ENCODE measurements around the gene G6PC2.

Gene G6PC2

GRCh38 chr2:168890006-168890782 lies 10.9 kb upstream of the G6PC2 start, which contains the start of gene SPC25:
Gene SPC25, minus strand, starts transcription at chr2:168890430. Its CDS starts 911 bp downstream, at chr2:168889519.
- Mint-ChIP-seq H3K4me1 (ENCODE audit: low read depth in 2 of 2) (peaks cover 9 to 10% of the 10 kb centered on the region in 2 donors), H3K27me3 (peaks cover 6% of the 10 kb centered on the region in 2 donors), H3K36me3 (ENCODE audit: insufficient read depth) (peaks cover 6% of the 10 kb centered on the region), H3K4me3 (peak within 1 kb of the TSS; percentile 87 to 93), H3K9me3 (no peaks in the 10 kb centered on the region), H3K27ac (peak within 1 kb of the TSS in 1 of 2 donors; percentile 61)
- peak; percentile 84 to 86 (median 85) for DNase-seq
- peak; percentile 99 for ATAC-seq (replicated peaks)

DNA sequence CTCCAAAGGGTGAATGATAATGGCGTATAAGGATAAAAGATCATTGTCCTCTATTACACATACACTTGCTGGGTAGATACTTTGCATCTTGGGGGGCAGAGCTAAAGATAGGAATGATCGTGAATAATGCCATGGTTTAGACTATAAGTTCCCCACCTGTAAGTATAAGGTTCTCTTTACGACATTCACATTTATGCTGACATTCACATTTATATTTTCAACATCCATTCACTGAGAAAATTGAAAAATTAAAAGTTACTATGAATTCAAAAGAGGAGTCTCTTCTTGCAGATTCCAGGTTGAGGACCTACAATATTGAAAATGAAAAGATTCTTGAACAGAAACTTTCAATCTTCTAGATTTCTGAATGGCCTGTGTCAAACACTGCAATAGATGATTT lies 8.8 kb upstream of the G6PC2 start:
- no peak overlapping the region for H3K27ac Mint-ChIP-seq
- H3K4me3 Mint-ChIP-seq: no peak overlapping the region
- H3K36me3 Mint-ChIP-seq (ENCODE audit: insufficient read depth): peaks cover 6% of the 10 kb centered on the region
- no peak for DNase-seq
- H3K9me3 Mint-ChIP-seq: no peaks in the 10 kb centered on the region
- H3K27me3 Mint-ChIP-seq: peaks cover 6 to 11% of the 10 kb centered on the region in 2 donors
- peaks cover 9 to 10% of the 10 kb centered on the region in 2 donors for H3K4me1 Mint-ChIP-seq (ENCODE audit: low read depth in 2 of 2)
- ATAC-seq (replicated peaks): no peak

DNA sequence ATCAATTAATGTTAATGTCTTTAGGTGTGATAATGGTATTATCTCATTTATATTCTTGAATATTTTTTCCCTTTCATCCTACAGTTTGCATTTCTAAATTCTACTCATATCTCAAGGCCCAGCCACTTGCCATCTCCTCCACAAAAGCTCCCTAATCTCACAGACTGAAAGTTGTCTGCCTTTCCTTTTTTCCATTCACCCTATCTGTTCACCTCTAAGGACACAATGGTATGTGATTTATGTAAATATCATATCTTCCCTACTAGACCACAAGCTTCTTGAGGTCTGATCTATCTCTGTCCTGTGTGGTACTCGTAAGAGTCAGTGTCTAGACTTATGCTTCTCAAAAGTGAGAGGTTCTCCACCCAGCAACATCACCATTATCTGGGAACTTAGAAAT lies 7.0 kb upstream of the G6PC2 start:
- H3K36me3 Mint-ChIP-seq (ENCODE audit: insufficient read depth): peaks cover 6% of the 10 kb centered on the region
- H3K9me3 Mint-ChIP-seq: no peaks in the 10 kb centered on the region
- peaks cover 9 to 10% of the 10 kb centered on the region in 2 donors for H3K4me1 Mint-ChIP-seq (ENCODE audit: low read depth in 2 of 2)
- no peak overlapping the region for H3K4me3 Mint-ChIP-seq
- peaks cover 6 to 11% of the 10 kb centered on the region in 2 donors for H3K27me3 Mint-ChIP-seq
- DNase-seq (no peak), ATAC-seq (replicated peaks) (no peak)
- no peak overlapping the region for H3K27ac Mint-ChIP-seq

DNA sequence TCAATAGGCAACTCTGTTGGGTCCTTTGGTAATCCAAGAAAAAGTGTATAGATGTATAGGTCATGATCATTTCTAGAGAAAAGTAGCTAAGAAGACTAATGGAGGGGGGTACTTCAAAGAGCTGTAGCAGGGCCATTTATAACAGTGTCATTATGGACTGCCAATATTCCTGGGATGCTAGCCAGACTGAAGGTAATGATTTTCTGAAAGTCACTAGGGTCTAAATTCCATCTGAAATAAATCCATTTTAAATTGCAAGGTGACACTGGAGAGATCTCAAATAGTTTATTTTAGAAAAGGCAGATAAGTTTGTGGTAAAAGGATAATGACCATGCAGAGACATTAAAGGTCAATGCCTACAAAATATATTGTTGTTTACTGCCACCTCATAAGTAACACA lies 6.4 kb upstream of the G6PC2 start:
- ATAC-seq (replicated peaks) (no peak), DNase-seq (no peak)
- H3K9me3 Mint-ChIP-seq: no peaks in the 10 kb centered on the region
- H3K36me3 Mint-ChIP-seq (ENCODE audit: insufficient read depth): peaks cover 6% of the 10 kb centered on the region
- H3K27me3 Mint-ChIP-seq: peaks cover 6 to 11% of the 10 kb centered on the region in 2 donors
- no peak overlapping the region for H3K27ac Mint-ChIP-seq
- H3K4me1 Mint-ChIP-seq (ENCODE audit: low read depth in 2 of 2): peaks cover 9 to 10% of the 10 kb centered on the region in 2 donors
- H3K4me3 Mint-ChIP-seq: no peak overlapping the region

DNA sequence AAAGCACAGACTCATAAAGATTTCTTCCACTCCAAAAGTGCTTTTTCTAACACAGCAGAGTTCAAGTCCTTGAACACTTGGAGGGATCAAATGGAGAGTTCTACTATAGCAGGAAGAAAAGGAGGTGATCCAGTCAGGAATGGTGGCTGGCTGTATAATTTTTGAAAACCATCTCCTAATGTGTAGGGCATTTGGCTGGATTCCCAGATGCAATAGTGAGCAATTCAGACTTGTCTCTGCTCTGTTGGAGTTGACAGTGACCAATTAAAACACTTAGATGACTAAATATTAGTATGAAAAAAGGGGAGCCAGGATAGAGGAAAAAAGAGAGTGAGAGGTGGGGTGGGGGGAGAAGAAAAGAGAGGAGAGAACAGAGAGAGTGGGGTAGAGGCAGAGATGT lies 5.3 kb upstream of the G6PC2 start:
- Mint-ChIP-seq H3K4me1 (ENCODE audit: low read depth in 2 of 2) (peaks cover 1% of the 10 kb centered on the region in 2 donors), H3K4me3 (no peak overlapping the region), H3K27ac (no peak overlapping the region), H3K9me3 (no peaks in the 10 kb centered on the region), H3K27me3 (peaks cover 6 to 17% of the 10 kb centered on the region in 2 donors), H3K36me3 (ENCODE audit: insufficient read depth) (no peaks in the 10 kb centered on the region)
- ATAC-seq (replicated peaks) (no peak), DNase-seq (no peak)

GRCh38 chr2:168896783-168897182 lies 4.3 kb upstream of the G6PC2 start:
- Mint-ChIP-seq H3K4me3 (no peak overlapping the region), H3K27me3 (peaks cover 6 to 17% of the 10 kb centered on the region in 2 donors), H3K36me3 (ENCODE audit: insufficient read depth) (no peaks in the 10 kb centered on the region), H3K4me1 (ENCODE audit: low read depth in 2 of 2) (no peaks in the 10 kb centered on the region), H3K9me3 (no peaks in the 10 kb centered on the region), H3K27ac (no peak overlapping the region)
- no peak for DNase-seq
- ATAC-seq (replicated peaks): no peak

- Mint-ChIP-seq H3K4me1 (ENCODE audit: low read depth in 2 of 2) (no peaks in the 10 kb centered on the region), H3K36me3 (ENCODE audit: insufficient read depth) (no peaks in the 10 kb centered on the region), H3K27me3 (peaks cover 6 to 17% of the 10 kb centered on the region in 2 donors), H3K27ac (no peak overlapping the region), H3K4me3 (no peak overlapping the region), H3K9me3 (no peaks in the 10 kb centered on the region)
- DNase-seq: no peak
- no peak for ATAC-seq (replicated peaks)
These were observed 3.6 kb upstream of the G6PC2 start for GRCh38 chr2:168897449-168897848.

DNA sequence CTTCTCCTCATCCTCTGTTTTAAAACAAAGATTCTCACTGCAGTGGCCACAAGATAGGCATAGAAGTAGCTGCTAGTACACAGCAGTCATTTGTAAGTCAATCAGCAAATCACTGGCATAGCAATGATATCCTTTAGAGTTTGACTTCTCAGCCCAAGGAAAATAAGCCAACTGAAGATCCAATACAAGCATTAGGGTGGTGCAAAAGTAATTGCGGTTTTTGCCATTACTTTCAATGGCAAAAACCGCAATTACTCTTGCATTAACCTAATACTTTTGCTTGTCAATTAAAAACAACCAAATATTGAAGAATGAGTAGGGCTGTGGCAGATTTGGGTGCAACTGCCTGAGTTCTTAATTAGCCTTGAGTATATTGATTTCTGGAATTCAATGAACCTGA lies 2.8 kb downstream of the G6PC2 start:
- ATAC-seq (replicated peaks) (no peak), DNase-seq (no peak)
- Mint-ChIP-seq H3K9me3 (no peaks in the 10 kb centered on the region), H3K27me3 (peaks cover 23 to 38% of the 10 kb centered on the region in 2 donors), H3K27ac (no peak overlapping the region), H3K4me3 (no peak overlapping the region), H3K4me1 (ENCODE audit: low read depth in 2 of 2) (no peaks in the 10 kb centered on the region), H3K36me3 (ENCODE audit: insufficient read depth) (no peaks in the 10 kb centered on the region)

DNA sequence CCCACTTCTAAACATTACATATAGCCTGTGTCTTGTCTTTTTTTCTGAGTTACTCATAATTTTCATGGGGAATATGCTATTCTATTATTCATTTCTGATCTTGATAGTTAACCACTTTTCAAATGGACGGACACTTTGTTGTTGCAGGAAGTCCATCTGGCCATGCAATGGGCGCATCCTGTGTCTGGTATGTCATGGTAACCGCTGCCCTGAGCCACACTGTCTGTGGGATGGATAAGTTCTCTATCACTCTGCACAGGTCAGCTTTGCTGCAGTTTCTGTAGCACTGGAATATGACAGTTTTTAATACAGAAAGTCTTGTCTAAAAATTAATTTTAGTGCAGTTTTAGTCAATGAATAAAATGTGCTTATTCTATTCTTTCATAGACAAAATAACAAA lies 3.3 kb downstream of the G6PC2 start:
- ATAC-seq (replicated peaks) (no peak), DNase-seq (no peak)
- Mint-ChIP-seq H3K4me1 (ENCODE audit: low read depth in 2 of 2) (no peaks in the 10 kb centered on the region), H3K27me3 (peaks cover 23 to 38% of the 10 kb centered on the region in 2 donors), H3K27ac (no peak overlapping the region), H3K4me3 (no peak overlapping the region), H3K36me3 (ENCODE audit: insufficient read depth) (no peaks in the 10 kb centered on the region), H3K9me3 (no peaks in the 10 kb centered on the region)

DNA sequence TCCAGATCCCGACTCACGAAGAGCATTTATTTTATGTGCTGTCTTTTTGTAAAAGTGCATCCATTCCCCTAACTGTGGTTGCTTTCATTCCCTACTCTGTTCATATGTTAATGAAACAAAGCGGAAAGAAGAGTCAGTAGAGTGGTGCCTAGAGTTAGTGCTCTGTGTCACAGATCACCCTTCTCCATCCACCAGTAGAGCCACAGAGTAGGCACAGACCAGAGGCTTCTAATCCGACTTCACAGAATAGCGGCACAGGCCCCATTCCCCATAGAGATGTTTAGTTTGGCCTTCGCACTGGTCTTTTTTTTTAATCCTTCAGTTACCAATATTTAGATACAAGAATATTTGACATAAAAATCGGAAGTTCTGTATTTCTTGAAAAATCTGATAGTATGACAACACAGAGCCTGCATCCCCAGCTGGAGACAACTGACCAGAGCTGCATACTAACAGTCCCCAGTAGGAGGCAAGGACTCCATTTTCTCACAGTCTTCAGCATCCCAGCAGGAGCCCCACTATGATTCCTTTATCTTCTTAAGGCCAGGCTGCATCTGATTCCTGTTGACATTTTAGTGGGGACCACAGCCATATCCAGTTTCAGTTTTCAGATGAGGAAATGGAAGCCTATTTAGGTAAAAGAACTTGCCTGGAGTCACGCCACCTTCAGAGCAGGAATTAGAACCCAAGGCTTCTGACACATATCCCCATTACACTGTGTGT lies 7.0 kb downstream of the G6PC2 start:
- Mint-ChIP-seq H3K36me3 (ENCODE audit: insufficient read depth) (no peaks in the 10 kb centered on the region), H3K27me3 (peaks cover 32 to 60% of the 10 kb centered on the region in 2 donors), H3K4me3 (no peak overlapping the region), H3K27ac (no peak overlapping the region), H3K4me1 (ENCODE audit: low read depth in 2 of 2) (peaks cover 3% of the 10 kb centered on the region in 2 donors), H3K9me3 (no peaks in the 10 kb centered on the region)
- ATAC-seq (replicated peaks) (no peak), DNase-seq (no peak)

GRCh38 chr2:168910330-168910729 lies 9.2 kb downstream of the G6PC2 start:
- ATAC-seq (replicated peaks): no peak
- Mint-ChIP-seq H3K9me3 (no peaks in the 10 kb centered on the region), H3K27me3 (peaks cover 32 to 57% of the 10 kb centered on the region in 2 donors), H3K4me3 (no peak overlapping the region), H3K36me3 (ENCODE audit: insufficient read depth) (no peaks in the 10 kb centered on the region), H3K27ac (no peak overlapping the region), H3K4me1 (ENCODE audit: low read depth in 2 of 2) (peaks cover 3% of the 10 kb centered on the region in 2 donors)
- DNase-seq: no peak

DNA sequence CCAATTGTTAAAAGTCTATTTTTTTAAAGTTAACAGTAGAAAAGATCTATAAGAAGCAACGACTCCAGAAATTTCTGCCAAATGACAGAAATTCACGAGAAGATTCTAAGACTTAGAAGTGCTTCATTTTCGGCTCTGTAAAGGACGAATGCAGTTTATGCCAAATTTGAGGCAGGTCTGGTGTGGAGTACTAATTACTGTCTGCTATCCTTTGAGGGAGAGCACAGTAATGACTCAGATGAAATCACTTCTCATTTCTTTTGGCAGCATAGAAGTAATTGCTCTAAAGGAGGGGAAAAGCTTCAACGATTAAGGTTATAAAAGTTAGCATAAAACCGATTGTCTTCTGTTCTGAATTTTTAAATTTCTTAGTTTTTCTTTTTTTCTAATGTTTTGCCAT lies 11.4 kb downstream of the G6PC2 start:
- H3K4me3 Mint-ChIP-seq: peak overlapping the region in 1 of 2 donors; percentile 27
- peaks cover 27 to 44% of the 10 kb centered on the region in 2 donors for H3K27me3 Mint-ChIP-seq
- H3K4me1 Mint-ChIP-seq (ENCODE audit: low read depth in 2 of 2): peaks cover 3% of the 10 kb centered on the region in 2 donors
- DNase-seq: no peak
- H3K9me3 Mint-ChIP-seq: no peaks in the 10 kb centered on the region
- no peak for ATAC-seq (replicated peaks)
- no peaks in the 10 kb centered on the region for H3K36me3 Mint-ChIP-seq (ENCODE audit: insufficient read depth)
- H3K27ac Mint-ChIP-seq: no peak overlapping the region

- DNase-seq (no peak), ATAC-seq (replicated peaks) (no peak)
- Mint-ChIP-seq H3K27ac (no peak overlapping the region), H3K36me3 (ENCODE audit: insufficient read depth) (no peaks in the 10 kb centered on the region), H3K4me1 (ENCODE audit: low read depth in 2 of 2) (peaks cover 3% of the 10 kb centered on the region in 2 donors), H3K4me3 (peak overlapping the region in 1 of 2 donors; percentile 27), H3K27me3 (peaks cover 27 to 40% of the 10 kb centered on the region in 2 donors), H3K9me3 (no peaks in the 10 kb centered on the region)
These were observed 11.8 kb downstream of the G6PC2 start for GRCh38 chr2:168912901-168913369.

DNA sequence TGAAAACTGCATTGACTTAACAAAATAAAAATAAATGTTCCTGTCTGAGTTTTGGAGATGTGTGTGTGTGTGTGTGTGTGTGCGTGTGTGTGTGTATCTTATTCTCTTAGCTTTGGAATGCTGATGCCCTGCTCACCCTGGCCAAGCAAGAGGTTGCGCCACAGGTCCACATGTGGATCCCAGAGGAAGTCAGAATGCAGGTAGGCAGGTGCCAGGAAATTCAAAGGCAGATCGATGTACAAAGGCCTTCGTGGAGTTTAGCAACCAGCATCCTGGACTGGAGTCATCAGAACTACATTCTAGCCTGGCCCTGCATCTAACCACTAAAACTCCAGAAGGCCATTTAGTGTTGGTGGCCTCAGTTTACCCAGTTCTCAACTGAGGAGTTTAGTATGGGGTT lies 12.4 kb downstream of the G6PC2 start:
- no peak overlapping the region for H3K4me3 Mint-ChIP-seq
- ATAC-seq (replicated peaks): no peak
- peaks cover 3% of the 10 kb centered on the region in 2 donors for H3K4me1 Mint-ChIP-seq (ENCODE audit: low read depth in 2 of 2)
- no peaks in the 10 kb centered on the region for H3K9me3 Mint-ChIP-seq
- H3K36me3 Mint-ChIP-seq (ENCODE audit: insufficient read depth): no peaks in the 10 kb centered on the region
- DNase-seq: no peak
- no peak overlapping the region for H3K27ac Mint-ChIP-seq
- H3K27me3 Mint-ChIP-seq: peaks cover 27 to 34% of the 10 kb centered on the region in 2 donors
